Activated CD8-positive, alpha-beta memory T cell treated with anti-CD3 and anti-CD28 coated beads for 48 hours (primary cell): ENCODE results near the gene SERPINA1.
"Not testable (repeated sequence)": the region's sequence is repeated elsewhere in the genome, so short reads cannot be mapped to it uniquely, and the experiment has no call there.

Source experiments
- DNase-seq, 3 experiments: peaks; one replicate each; pipeline ENCODE4 v3.0.0-alpha.2; 2020; ENCODE audit warnings: low read depth in 2 of 3, low spot score in 2 of 3

SERPINA1 gene

DNA sequence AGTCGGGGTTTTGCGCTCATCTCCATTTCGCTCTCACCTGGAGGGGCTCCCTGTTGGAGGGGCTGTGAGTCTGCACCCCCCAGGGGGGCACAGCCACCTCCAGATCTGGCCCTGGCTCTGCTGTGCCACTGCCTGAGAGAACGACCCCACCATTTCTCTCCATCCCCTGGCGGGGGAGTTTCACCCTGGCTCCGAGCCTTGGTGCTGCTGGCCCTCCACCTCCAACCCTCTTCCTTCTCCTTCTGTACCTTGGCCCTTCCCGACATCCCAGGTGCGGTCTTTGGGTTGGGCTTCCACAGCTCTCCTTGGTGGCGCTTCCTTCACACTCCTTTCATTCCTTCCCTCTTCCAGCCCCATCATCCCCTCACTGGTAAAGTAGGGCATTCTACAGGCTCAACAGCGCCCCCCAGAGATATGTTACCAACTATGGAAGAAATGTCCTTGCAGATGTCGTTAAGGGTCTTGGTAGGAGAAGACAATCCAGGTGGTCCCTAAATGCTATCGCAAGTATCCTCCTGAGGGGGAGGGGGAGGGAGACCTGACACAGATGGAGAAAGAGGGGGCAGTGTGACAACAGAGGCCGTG, 16.3 kb downstream of the SERPINA1 start:
- no peak for DNase-seq

DNA sequence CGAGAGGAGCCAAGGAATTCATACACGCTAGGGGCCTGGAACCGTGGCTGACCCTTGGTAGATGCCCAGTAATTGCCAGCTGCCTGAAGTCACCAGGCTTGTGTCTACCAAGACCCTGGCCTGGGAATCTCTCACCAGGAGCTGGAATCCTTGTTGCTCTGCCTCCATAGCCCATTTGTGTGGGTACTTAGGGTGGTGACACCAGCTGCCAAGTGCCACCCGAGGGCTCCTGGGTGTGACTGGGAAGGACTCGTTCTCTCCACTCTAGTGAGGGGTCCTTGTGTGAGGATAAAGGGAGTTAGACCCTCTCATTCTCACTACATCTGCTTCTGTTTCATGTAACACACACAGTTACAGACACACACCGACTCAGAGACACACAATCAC, 17.9 kb downstream of the SERPINA1 start:
- no peak for DNase-seq

DNA sequence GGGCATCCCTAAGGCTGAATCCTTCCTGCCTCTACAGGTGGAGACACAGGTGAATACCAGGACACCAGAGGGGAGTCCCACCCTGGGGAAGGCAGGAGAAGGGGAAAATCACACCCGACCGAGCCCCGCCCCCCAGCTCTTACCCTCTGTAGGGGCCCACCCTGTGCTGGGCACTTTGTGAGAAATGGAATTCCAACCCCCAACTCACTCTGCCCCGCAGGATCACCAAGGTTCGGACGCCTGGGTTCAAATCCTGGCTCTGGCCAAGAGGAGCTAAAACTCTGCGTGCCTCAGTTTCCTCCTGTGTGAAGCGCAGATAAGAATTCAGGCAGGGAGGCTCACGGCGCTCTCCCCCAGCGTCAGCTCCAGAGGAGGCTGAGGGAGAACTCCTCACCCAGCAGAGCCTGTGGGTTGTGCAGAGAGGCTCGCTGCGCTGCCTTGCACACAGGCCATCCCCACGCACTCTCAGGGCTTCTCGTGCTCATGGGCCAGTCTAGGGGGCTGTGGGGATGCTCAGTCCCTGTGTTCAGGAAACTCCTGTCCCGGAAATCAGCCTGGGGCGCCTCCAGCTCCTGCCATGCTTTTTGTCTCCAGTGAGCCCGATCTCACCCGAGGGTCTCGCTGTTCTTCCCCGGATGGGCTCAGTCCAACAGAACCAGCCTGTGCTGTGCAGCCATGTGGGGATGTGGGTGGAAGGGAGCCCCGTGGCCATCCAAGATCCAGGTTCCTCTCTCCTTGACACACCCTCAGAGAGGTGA, 18.5 kb downstream of the SERPINA1 start:
- DNase-seq, result not testable (repeated sequence)

- no peak for DNase-seq
Observed at GRCh38 chr14:94368956-94369355, 19.4 kb downstream of the SERPINA1 start.

- no peak for DNase-seq
Observed at GRCh38 chr14:94368243-94368590, 20.2 kb downstream of the SERPINA1 start.

DNA sequence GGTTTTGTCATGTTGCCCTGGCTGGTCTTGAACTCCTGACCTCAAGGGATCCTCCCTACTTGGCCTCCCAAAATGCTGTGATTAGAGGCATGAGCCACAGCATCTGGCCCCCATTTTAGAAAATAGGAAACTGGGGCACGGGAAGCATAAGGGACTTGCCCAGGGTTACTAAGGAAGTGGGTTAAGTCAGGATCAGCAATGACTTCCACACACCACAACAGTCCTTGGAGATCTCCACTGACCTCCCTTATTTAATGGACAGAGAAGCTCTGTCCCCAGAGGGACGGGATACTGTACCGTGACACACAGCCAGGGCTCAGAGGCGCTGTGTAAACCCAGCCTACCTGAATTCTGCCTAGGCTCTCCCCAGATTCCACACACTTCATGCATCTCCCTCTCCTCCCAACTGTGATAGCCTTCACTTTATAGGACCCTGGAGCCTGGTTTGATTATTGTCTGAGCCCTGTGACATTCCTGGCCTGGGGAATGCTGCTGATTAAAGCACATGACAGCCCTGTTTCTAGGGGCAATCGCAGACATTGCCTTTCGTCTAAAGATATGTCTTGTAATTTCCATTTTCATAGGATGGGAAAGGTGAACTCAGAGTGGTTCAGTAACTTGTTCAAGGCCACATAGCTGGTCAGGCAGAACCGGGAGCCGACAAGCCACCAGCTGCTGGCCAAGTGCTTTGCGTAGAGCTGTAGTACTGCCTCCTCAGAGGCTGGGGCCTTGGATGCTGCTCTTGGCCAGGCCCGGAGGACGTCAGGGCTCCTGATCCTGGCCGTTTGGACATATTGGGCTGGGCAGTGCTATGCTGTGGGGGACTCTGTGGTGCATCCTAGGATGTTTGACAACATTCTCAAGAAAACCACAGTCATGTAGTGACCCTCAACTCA, 20.8 kb downstream of the SERPINA1 start:
- DNase-seq, result no peak

GRCh38 chr14:94366146-94366915, 22.1 kb downstream of the SERPINA1 start, which contains the start of gene SERPINA2:
SERPINA2 (minus strand) TSS chr14:94366698.
- no peak for DNase-seq

DNA sequence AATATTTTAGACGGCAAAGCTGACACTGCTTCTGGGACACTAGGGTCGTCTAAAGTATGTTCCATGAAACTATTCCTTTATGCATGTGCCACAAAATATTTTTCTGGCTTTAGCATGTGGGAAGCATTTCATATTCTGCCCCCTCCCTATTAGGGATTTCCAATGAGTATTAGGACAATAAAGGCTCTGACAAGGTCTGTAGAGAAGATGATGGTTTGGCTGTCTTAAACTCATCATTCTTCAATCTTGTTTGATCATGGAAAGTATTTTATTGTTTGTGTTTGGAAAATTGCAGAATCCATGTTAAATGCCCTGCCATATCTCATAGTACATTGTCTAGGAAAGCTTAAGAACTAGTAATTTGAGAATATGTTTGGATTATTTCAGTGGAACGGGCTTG, 22.8 kb downstream of the SERPINA1 start:
- no peak for DNase-seq

DNA sequence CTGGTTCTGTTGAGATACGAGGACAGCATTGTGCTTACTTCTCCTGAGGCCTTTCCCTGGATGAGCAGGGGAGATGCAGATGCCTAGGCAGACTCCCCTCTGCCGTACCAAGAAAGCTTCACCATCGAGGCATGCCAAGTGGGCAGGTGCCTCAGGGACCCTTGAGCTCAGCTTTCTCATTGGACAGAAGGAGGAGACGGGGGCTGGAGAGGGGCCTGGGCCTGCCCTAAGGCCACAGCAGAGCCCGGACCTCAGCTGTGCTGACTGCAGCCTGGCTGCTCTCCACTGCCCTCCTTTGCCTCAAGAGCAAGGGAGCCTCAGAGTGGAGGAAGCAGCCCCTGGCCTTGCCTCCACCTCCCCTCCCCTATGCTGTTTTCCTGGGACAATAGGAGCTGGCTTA, 23.4 kb downstream of the SERPINA1 start:
- no peak for DNase-seq

- no peak for DNase-seq
Observed at GRCh38 chr14:94364037-94364436, 24.4 kb downstream of the SERPINA1 start.

DNA sequence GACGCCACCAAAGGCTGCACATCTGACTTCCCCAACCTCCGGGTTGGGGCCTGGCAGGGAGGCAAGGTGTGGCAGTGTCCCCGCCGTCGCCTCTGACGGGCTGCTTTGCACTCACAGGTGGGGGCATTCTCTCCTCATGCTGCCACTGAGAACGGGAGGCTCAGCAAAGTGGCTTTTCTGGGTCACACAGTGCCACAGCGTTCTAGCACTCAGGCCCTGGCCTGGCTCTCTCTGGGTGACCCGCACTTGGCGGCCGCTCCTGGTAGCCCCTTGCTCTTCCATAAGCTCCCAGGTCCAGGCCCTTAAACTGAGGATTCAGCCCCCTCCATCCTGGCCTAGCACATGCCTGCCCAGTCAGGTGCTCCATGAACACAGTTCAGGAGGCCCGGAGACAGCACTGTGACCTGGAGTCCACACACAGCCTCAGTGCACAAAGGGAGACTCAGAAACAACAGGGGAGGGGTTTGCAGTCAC, 25.2 kb downstream of the SERPINA1 start:
- no peak for DNase-seq

DNA sequence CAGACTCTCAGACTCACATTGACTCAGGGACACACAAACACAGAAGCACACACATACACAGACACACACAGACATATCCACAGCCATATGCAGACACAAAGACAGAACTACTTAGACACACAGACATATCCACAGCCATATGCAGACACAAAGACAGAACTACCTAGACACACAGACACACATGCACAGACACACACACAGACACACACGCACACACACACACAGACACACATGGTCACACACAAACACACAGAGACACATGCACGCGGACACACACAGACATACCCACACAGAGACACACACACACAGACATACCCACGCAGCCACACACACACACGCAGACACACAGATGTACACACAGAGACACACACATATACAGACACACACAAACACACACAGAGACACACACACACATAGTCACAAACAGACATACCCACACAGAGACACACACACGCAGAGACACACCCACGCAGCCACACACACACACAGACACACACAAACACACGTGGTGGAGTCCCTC, 25.7 kb downstream of the SERPINA1 start:
- DNase-seq, result no peak

GRCh38 chr14:94361682-94362081, 26.7 kb downstream of the SERPINA1 start:
- DNase-seq, result no peak

DNA sequence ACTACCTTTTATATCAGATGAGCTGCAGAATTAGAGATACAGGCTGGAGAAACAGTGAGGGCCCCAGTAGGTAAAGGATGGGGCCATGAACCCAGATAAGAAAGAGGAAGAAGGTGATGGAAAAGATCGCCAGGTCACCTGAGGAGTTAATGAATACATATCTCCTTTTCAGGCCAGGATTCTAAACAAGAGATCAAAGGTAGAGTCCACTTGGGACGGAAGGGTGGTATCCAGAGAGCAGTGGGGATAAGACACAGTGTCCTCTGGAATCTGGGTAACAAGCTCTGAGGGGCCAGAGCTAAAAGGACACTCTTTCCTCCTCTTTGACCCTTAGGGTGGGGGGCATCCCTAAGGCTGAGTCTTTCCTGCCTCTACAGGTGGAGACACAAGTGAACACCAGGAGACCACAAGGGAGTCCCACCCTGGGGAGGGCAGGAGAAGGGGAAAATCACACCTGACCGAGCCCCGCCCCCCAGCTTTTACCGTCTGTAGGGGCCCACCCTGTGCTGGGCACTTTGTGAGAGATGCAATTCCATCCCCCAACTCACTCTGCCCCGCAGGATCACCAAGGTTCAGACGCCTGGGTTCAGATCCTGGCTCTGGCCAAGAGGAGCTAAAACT, 27.3 kb downstream of the SERPINA1 start:
- DNase-seq, result no peak

GRCh38 chr14:94357166-94357565, 31.2 kb downstream of the SERPINA1 start:
- no peak for DNase-seq

DNA sequence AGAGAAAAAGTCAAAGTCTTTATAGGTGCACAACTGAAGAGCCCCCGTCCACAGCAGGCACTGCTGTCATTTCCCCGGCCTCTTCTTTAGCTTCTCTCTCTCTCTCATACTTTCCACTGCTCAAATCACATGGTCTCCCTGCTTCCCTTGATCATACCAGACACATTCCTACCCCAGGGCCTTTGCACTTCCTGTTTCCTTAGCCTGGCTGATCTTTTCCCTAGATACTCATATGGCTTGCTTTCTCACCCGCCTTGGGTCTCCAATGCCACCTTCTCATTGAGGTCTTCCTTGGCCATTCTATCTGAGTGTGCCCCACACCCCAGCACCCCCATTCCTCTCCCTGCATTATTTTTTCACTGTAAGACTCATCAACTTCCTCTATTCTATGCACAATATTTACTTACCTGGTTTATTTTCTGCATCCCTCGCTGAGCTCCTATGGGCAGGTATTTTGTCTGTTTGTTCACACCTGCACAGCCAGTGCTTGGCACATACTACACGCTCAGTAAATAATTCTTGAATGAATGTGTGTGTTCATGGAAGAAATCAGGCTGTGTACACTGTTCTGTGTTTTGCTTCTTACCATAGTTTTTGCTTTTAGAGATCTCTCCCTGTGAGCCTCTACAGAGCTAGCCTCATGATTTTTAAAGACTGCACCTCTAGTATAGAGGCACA, 31.9 kb downstream of the SERPINA1 start:
- no peak for DNase-seq

DNA sequence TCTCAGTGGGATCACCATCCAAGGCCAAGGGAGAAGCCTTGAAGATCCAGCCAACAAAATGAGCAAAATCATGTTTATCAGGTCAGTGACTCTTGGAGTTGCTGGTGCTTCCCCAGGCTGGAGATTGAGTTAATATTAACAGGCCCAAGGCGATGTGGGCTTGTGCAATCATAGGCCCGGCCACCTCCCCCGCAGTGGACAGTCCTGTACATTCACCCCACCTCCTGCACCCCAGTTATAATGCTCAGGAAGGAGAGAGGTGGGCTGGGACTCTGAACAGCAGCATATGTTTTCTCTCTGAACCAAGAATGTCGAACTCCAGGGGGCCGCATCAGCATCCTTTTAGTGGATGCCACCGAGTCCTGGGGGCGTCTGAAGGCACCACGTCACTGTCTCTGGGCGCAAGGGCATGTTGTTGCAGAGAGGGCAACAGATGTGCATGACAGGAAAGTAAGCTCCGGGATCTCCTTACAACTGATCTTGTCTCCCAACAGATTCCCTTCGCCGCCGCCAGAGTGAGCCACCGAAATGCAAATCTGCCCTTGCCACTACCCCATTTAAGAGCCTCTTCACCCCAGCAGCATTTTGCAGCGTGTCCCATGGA, 33.1 kb downstream of the SERPINA1 start:
- DNase-seq, result no peak

- no peak for DNase-seq
Observed at GRCh38 chr14:94354638-94355185, 33.7 kb downstream of the SERPINA1 start.

GRCh38 chr14:94354190-94354589, 34.2 kb downstream of the SERPINA1 start:
- DNase-seq, result not testable (repeated sequence)
